Liver (tissue), 9 donors: ENCODE results near the gene ECSIT. TPM values are rescaled to one million over a fixed set of nuclear protein-coding genes. Genes with fewer than 3 reads are reported as not detected.
"Not testable (repeated sequence)": the region's sequence is repeated elsewhere in the genome, so short reads cannot be mapped to it uniquely, and the experiment has no call there.

Experiments
- DNase-seq: peaks from one replicate; pipeline ENCODE4 v3.0.0-alpha.2; 2017; ENCODE audit warnings: low spot score
- H3K27ac ChIP-seq, 2 donors: one replicate each; pipeline ENCODE4 v1.7.0; 2013; ENCODE audit warnings: inconsistent platforms in 2 of 2, low read length in 2 of 2, control low read depth in 1 of 2, low read depth in 1 of 2, mild to moderate bottlenecking in 1 of 2
- H3K27me3 ChIP-seq, 4 donors: one replicate each; pipeline versions ENCODE4 v1.6.1 to v1.7.0; 2013; ENCODE audit warnings: low read length in 3 of 4, inconsistent platforms in 1 of 4, mild to moderate bottlenecking in 1 of 4, moderate library complexity in 1 of 4; ENCODE audit not compliant: control insufficient read depth in 4 of 4, insufficient read depth in 4 of 4
- H3K36me3 ChIP-seq, 4 donors: one replicate each; pipeline versions ENCODE4 v1.6.1 to v1.7.0; 2013; ENCODE audit warnings: low read length in 3 of 4, mild to moderate bottlenecking in 3 of 4, low read depth in 1 of 4, moderate library complexity in 1 of 4; ENCODE audit not compliant: control insufficient read depth in 4 of 4, insufficient read depth in 3 of 4
- H3K4me1 ChIP-seq, 4 donors: one replicate each; pipeline versions ENCODE4 v1.6.1 to v1.7.0; 2013; ENCODE audit warnings: low read length in 3 of 4, mild to moderate bottlenecking in 3 of 4, moderate library complexity in 1 of 4; ENCODE audit not compliant: control insufficient read depth in 4 of 4, insufficient read depth in 4 of 4
- H3K4me3 ChIP-seq, 3 donors: one replicate each; pipeline versions ENCODE4 v1.6.1 to v1.7.0; 2013; ENCODE audit warnings: low read length in 3 of 3, control low read depth in 1 of 3, low read depth in 1 of 3, mild to moderate bottlenecking in 1 of 3
- H3K9ac ChIP-seq, 2 donors: one replicate each; pipeline ENCODE4 v1.7.0; 2013; ENCODE audit warnings: low read length in 2 of 2, mild to moderate bottlenecking in 2 of 2, moderate library complexity in 2 of 2, control low read depth in 1 of 2, low read depth in 1 of 2
- H3K9me3 ChIP-seq, 4 donors: one replicate each; pipeline versions ENCODE4 v1.6.1 to v1.7.0; 2013; ENCODE audit warnings: low read length in 3 of 4; ENCODE audit not compliant: control insufficient read depth in 4 of 4
- EGR1 ChIP-seq, 2 donors: IDR thresholded peaks; 2 replicates each; pipeline ENCODE4 v1.6.1; 2016 to 2018; ENCODE audit warnings: antibody characterized with exemption in 2 of 2, low read depth in 2 of 2
- FOXA1 ChIP-seq: IDR thresholded peaks from 2 replicates; pipeline ENCODE4 v1.6.1; 2016; ENCODE audit warnings: antibody characterized with exemption
- FOXA2 ChIP-seq: IDR thresholded peaks from 2 replicates; pipeline ENCODE4 v1.6.1; 2016; ENCODE audit warnings: antibody characterized with exemption
- GABPA ChIP-seq, 2 donors: IDR thresholded peaks in 1 of 2; conservative IDR thresholded peaks in 1 of 2; 2 replicates each; pipeline ENCODE4 v1.6.1; 2016; ENCODE audit warnings: antibody characterized with exemption in 2 of 2, mild to moderate bottlenecking in 1 of 2, moderate library complexity in 1 of 2
- HNF4A ChIP-seq, 2 donors: conservative IDR thresholded peaks; 2 replicates each; pipeline ENCODE4 v1.6.1; 2016; ENCODE audit warnings: antibody characterized with exemption in 2 of 2, mild to moderate bottlenecking in 2 of 2
- HNF4G ChIP-seq: IDR thresholded peaks from 2 replicates; pipeline ENCODE4 v1.6.1; 2016; ENCODE audit warnings: antibody characterized with exemption
- JUND ChIP-seq, 2 donors: IDR thresholded peaks; 2 replicates each; pipeline ENCODE4 v1.6.1; 2016; ENCODE audit warnings: antibody characterized with exemption in 2 of 2
- NR2F2 ChIP-seq: IDR thresholded peaks from 2 replicates; pipeline ENCODE4 v1.6.1; 2016; ENCODE audit warnings: antibody characterized with exemption
- RAD21 ChIP-seq, 2 donors: IDR thresholded peaks; 2 replicates each; pipeline ENCODE4 v1.6.1; 2016; ENCODE audit warnings: antibody characterized with exemption in 2 of 2, mild to moderate bottlenecking in 2 of 2
- RXRA ChIP-seq, 2 donors: IDR thresholded peaks; 2 replicates each; pipeline ENCODE4 v1.6.1; 2017 to 2018; ENCODE audit warnings: antibody characterized with exemption in 2 of 2, mild to moderate bottlenecking in 1 of 2
- SP1 ChIP-seq: IDR thresholded peaks from 2 replicates; pipeline ENCODE4 v1.6.1; 2018; ENCODE audit warnings: antibody characterized with exemption, mild to moderate bottlenecking
- TAF1 ChIP-seq: conservative IDR thresholded peaks from 2 replicates; pipeline ENCODE4 v1.6.1; 2016; ENCODE audit warnings: antibody characterized with exemption, mild to moderate bottlenecking
- YY1 ChIP-seq: IDR thresholded peaks from 2 replicates; pipeline ENCODE4 v1.6.1; 2016; ENCODE audit warnings: antibody characterized with exemption, mild to moderate bottlenecking
- WGBS: extraction: QIAGEN DNeasy Blood & Tissue Kit; methylation state at CpG from one replicate; pipeline ENCODE4 v1.1.7; 2013; 5-methylcytosine and 5-hydroxymethylcytosine counted together
- polyA plus RNA-seq, 2 donors: library from polyadenylated mRNA; stranded (reverse) in 1 of 2; unstranded in 1 of 2; fragments of 200-250 nt in 1 of 2; fragments of >200 nt in 1 of 2; fragmentation: Nextera tagmentation in 1 of 2; extraction: Ambion mirVana in 1 of 2; gene quantifications; one replicate each; pipeline versions ENCODE4 v1.2.1 to v1.2.3, GENCODE V29; 2013 to 2015
- total RNA-seq, 2 donors: library from RNA; depleted of rRNA; stranded (reverse); fragments of >200 nt; gene quantifications; one replicate each; pipeline ENCODE4 v1.2.3, GENCODE V29; 2014
- TF ChIP-seq, protein P1 (sequence below): IDR thresholded peaks from 2 replicates; pipeline ENCODE4 v1.6.1; 2016; ENCODE audit warnings: antibody characterized with exemption
- TF ChIP-seq, protein P2 (sequence below): fragments of 150-350 bp; IDR thresholded peaks from 2 replicates; pipeline ENCODE4 v1.5.1; 2017; ENCODE audit warnings: improper control_type of control experiment, low read depth, low read length; ENCODE audit not compliant: missing input control
- TF ChIP-seq, protein P3 (sequence below): IDR thresholded peaks from 2 replicates; pipeline ENCODE4 v1.6.1; 2016; ENCODE audit warnings: antibody characterized with exemption
- TF ChIP-seq, protein P4 (sequence below): IDR thresholded peaks from 2 replicates; pipeline ENCODE4 v1.6.1; 2016; ENCODE audit warnings: antibody characterized with exemption, mild to moderate bottlenecking
- TF ChIP-seq, protein P5 (sequence below): IDR thresholded peaks from 2 replicates; pipeline ENCODE4 v1.6.1; 2016; ENCODE audit warnings: antibody characterized with exemption
- donor health status: healthy.
- donor health status: healthy.
- donor health status: healthy.
- donor health status: healthy.
- donor health status: healthy.

The ECSIT gene
- total and polyA plus RNA-seq, 4 donors, result 20.5 to 37.4 (median 31.0) TPM

DNA sequence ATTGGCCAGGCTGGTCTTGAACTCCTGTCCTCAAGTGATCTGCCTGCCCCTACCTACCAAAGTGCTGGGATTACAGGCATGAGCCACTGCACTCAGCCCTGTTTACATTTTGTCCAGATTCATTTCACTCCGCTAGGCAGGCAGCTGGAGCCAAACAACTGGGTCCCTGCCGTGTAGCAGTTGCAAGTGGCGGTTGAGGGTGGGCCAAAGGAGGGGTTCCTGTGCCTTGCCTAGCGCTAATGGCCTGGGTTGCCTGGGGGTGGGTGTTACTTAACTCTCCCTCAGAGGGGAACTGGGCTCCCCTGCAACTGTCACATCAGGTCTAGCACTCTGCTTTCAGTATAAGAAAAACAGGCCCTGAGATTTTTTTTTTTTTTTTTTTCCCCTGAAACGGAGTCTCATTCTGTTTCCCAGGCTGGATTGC is 41.1 kb upstream of the ECSIT start (continued):
- TF ChIP-seq RXRA (IDR thresholded peaks at IDR 0.05) (no peak), HNF4G (no peak)

DNA sequence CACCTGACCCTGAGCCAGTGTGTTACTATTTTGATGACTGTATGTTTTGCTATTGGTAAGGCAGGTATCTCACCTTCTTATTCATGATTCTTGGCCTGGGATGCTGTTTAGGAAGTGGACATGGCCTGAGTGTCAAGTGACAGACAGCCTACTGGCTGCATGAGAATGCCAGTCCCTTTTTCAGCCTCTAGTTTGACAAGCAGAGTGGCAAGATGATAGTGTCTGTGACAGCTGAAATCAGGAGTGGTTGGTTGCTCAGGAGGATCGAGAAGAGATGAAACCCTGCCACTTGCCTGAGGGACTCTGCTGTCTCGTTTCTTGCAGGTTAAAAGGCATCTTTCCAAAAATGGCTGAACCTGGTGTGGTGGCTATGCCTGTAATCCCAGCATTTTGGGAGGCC is 37.2 kb upstream of the ECSIT start:
- H3K36me3 ChIP-seq, result no peaks in the 10 kb centered on the region
- H3K27me3 ChIP-seq, result no peaks in the 10 kb centered on the region
- H3K4me3 ChIP-seq, result no peak overlapping the region
- no peaks in the 10 kb centered on the region for H3K9me3 ChIP-seq
- 97% methylated on average over 2 of the region's 2 CpGs for WGBS
- H3K9ac ChIP-seq, result no peak overlapping the region
- DNase-seq, result no peak
- TF ChIP-seq, protein P1, sequence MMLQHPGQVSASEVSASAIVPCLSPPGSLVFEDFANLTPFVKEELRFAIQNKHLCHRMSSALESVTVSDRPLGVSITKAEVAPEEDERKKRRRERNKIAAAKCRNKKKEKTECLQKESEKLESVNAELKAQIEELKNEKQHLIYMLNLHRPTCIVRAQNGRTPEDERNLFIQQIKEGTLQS, result no peak
- no peak for TF ChIP-seq RAD21 (IDR thresholded peaks at IDR 0.05)
- TF ChIP-seq, protein P2, sequence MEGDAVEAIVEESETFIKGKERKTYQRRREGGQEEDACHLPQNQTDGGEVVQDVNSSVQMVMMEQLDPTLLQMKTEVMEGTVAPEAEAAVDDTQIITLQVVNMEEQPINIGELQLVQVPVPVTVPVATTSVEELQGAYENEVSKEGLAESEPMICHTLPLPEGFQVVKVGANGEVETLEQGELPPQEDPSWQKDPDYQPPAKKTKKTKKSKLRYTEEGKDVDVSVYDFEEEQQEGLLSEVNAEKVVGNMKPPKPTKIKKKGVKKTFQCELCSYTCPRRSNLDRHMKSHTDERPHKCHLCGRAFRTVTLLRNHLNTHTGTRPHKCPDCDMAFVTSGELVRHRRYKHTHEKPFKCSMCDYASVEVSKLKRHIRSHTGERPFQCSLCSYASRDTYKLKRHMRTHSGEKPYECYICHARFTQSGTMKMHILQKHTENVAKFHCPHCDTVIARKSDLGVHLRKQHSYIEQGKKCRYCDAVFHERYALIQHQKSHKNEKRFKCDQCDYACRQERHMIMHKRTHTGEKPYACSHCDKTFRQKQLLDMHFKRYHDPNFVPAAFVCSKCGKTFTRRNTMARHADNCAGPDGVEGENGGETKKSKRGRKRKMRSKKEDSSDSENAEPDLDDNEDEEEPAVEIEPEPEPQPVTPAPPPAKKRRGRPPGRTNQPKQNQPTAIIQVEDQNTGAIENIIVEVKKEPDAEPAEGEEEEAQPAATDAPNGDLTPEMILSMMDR, result no peak
- TF ChIP-seq, protein P3, sequence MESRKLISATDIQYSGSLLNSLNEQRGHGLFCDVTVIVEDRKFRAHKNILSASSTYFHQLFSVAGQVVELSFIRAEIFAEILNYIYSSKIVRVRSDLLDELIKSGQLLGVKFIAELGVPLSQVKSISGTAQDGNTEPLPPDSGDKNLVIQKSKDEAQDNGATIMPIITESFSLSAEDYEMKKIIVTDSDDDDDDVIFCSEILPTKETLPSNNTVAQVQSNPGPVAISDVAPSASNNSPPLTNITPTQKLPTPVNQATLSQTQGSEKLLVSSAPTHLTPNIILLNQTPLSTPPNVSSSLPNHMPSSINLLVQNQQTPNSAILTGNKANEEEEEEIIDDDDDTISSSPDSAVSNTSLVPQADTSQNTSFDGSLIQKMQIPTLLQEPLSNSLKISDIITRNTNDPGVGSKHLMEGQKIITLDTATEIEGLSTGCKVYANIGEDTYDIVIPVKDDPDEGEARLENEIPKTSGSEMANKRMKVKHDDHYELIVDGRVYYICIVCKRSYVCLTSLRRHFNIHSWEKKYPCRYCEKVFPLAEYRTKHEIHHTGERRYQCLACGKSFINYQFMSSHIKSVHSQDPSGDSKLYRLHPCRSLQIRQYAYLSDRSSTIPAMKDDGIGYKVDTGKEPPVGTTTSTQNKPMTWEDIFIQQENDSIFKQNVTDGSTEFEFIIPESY, result no peak
- TF ChIP-seq EGR1 (IDR thresholded peaks at IDR 0.05; ENCODE audit: low read depth in 2 of 2), result no peak
- TF ChIP-seq SP1, result no peak
- TF ChIP-seq, protein P4, sequence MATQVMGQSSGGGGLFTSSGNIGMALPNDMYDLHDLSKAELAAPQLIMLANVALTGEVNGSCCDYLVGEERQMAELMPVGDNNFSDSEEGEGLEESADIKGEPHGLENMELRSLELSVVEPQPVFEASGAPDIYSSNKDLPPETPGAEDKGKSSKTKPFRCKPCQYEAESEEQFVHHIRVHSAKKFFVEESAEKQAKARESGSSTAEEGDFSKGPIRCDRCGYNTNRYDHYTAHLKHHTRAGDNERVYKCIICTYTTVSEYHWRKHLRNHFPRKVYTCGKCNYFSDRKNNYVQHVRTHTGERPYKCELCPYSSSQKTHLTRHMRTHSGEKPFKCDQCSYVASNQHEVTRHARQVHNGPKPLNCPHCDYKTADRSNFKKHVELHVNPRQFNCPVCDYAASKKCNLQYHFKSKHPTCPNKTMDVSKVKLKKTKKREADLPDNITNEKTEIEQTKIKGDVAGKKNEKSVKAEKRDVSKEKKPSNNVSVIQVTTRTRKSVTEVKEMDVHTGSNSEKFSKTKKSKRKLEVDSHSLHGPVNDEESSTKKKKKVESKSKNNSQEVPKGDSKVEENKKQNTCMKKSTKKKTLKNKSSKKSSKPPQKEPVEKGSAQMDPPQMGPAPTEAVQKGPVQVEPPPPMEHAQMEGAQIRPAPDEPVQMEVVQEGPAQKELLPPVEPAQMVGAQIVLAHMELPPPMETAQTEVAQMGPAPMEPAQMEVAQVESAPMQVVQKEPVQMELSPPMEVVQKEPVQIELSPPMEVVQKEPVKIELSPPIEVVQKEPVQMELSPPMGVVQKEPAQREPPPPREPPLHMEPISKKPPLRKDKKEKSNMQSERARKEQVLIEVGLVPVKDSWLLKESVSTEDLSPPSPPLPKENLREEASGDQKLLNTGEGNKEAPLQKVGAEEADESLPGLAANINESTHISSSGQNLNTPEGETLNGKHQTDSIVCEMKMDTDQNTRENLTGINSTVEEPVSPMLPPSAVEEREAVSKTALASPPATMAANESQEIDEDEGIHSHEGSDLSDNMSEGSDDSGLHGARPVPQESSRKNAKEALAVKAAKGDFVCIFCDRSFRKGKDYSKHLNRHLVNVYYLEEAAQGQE, result no peak
- TF ChIP-seq, protein P5, sequence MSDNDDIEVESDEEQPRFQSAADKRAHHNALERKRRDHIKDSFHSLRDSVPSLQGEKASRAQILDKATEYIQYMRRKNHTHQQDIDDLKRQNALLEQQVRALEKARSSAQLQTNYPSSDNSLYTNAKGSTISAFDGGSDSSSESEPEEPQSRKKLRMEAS, result no peak
- TF ChIP-seq RXRA (IDR thresholded peaks at IDR 0.05), result no peak
- no peak for TF ChIP-seq GABPA (IDR thresholded peaks at IDR 0.05 in 1 of 2, conservative IDR thresholded peaks at IDR 0.05 in 1 of 2)
- no peak for TF ChIP-seq NR2F2
- no peak for TF ChIP-seq FOXA2
- TF ChIP-seq JUND (IDR thresholded peaks at IDR 0.05), result no peak
- no peak for TF ChIP-seq TAF1
- TF ChIP-seq HNF4A (conservative IDR thresholded peaks at IDR 0.05), result no peak
- no peak for TF ChIP-seq HNF4G
- TF ChIP-seq FOXA1, result no peak
- TF ChIP-seq YY1, result no peak
- H3K27ac ChIP-seq, result no peak overlapping the region
- no peaks in the 10 kb centered on the region for H3K4me1 ChIP-seq

DNA sequence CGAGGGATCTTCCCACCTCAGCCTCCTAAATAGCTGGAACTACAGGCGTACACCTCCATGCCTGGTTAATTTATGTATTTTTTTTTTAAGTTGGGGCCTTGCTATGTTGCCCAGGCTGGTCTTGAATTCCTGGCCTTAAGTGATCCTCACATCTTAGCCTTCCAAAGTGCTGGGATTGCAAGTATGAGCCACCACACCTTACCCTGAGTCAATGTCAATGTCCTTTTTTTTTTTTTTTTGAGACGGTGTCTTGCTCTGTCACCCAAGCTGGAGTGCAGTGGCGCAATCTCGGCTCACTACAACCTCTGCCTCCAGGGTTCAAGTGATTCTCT is 36.7 kb upstream of the ECSIT start:
- H3K36me3 ChIP-seq, H3K27ac ChIP-seq, H3K4me3 ChIP-seq, H3K27me3 ChIP-seq, H3K4me1 ChIP-seq, DNase-seq, H3K9ac ChIP-seq, H3K9me3 ChIP-seq: not testable (repeated sequence)
- WGBS, result 93% methylated on average over 5 of the region's 5 CpGs

DNA sequence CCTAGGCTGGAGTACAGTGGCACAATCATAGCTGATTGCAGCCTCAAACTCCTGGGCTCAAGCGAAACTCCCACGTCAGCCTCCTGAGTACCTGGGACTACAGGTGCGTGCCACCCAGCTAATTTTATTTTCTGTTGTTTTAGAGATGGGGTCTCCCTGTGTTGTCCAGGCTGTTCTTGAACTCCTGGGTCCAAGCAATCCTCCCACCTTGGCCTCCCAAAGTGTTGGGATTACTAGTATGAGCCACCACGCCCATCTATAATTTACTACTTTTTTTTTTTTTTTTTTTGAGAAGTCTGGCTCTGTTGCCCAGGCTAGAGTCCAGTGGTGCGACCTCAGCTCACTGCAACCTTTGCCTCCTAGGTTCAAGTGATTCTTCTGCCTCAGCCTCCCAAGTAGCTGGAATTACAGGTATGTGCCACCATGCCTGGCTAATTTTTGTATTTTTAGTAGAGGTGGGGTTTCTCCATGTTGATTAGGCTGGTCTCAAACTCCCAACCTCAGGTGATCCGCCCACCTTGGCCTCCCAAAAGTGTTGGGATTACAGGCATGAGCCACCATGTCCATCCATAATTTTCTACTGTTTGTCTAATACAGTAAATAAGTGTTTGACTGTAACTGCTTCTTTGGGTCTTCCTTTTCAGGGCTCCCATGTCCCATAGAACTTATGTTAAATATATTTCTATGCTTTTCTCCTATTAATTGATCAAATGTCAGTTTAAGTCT is 35.3 kb upstream of the ECSIT start:
- not testable (repeated sequence) for H3K9me3 ChIP-seq, H3K4me3 ChIP-seq, H3K9ac ChIP-seq, DNase-seq, H3K36me3 ChIP-seq, H3K27me3 ChIP-seq, H3K27ac ChIP-seq
- H3K4me1 ChIP-seq, result peaks cover 0 to 12% (median 2%) of the 10 kb centered on the region in 4 donors
- WGBS, result 94% methylated on average over 6 of the region's 6 CpGs
